NCI-H526 treated with DMSO at 0.1 percent for 48 hours (cell line): ENCODE results near the gene IFNA14.
"Not testable (repeated sequence)": the region's sequence is repeated elsewhere in the genome, so short reads cannot be mapped to it uniquely, and the experiment has no call there.

Source experiments
- DNase-seq: peaks from one replicate; lab custom pipeline; 2025; lab: John Stamatoyannopoulos, UW

The IFNA14 gene

GRCh38 chr9:21239911-21240310 lies at the start of gene IFNA14:
TSS of gene IFNA14 (minus strand) at chr9:21240005. CDS start at chr9:21239935, 70 bp downstream.
- DNase-seq: no peak

GRCh38 chr9:21287280-21287679 lies 47.5 kb upstream of the IFNA14 start:
- no peak for DNase-seq

DNA sequence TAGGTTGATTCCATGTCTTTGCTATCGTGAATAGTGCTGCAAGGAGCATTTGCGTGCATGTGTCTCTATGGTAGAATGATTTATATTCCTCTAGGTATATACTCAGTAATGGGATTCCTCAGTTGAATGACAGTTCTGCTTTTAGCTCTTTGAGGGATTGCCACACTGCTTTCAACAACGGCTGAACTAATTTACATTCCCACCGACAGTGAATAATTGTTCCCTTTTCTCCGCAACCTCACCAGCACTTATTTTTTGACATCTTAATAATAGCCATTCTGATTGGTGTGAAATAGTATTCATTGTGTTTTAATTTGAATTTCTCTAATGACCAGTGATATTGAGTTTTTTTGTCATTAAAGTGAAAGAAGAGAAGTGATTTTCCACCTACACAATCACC lies 46.9 kb upstream of the IFNA14 start:
- DNase-seq: no peak

GRCh38 chr9:21286099-21286498 lies 46.3 kb upstream of the IFNA14 start:
- no peak for DNase-seq

DNA sequence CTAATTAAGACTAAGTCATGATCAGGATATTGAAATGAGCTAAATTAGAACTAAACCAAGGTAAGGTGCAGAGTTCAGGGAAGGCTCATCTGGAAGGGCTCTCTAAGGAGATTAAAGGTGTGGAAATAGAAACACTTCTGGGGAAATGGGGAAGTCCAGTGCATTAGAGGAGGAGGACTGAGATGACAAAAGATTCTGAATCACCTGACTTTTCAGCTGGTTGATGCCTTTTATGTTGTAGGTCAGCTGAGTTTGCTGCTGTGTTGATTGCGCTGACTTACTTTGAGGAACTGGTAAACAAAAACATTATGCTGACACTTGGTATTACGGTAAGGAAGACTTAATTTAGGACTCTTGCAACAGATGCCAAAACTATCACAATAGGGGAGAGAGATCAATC lies 41.5 kb upstream of the IFNA14 start:
- DNase-seq: no peak

DNA sequence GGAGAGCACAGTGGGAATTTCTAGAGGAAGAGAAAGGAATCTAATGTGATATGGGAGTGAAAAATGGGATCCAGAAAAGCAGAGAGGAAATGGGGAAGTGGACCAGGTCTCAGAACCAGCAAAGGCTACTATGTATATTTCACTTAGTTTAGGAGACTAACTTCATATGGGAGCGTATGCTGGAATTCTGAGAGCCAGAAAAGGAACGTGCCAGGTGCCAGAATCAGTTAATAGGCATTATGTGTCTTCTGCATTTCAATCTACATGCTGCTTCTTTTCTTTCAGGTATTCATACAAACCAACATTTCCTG lies 28.5 kb upstream of the IFNA14 start:
- no peak for DNase-seq

DNA sequence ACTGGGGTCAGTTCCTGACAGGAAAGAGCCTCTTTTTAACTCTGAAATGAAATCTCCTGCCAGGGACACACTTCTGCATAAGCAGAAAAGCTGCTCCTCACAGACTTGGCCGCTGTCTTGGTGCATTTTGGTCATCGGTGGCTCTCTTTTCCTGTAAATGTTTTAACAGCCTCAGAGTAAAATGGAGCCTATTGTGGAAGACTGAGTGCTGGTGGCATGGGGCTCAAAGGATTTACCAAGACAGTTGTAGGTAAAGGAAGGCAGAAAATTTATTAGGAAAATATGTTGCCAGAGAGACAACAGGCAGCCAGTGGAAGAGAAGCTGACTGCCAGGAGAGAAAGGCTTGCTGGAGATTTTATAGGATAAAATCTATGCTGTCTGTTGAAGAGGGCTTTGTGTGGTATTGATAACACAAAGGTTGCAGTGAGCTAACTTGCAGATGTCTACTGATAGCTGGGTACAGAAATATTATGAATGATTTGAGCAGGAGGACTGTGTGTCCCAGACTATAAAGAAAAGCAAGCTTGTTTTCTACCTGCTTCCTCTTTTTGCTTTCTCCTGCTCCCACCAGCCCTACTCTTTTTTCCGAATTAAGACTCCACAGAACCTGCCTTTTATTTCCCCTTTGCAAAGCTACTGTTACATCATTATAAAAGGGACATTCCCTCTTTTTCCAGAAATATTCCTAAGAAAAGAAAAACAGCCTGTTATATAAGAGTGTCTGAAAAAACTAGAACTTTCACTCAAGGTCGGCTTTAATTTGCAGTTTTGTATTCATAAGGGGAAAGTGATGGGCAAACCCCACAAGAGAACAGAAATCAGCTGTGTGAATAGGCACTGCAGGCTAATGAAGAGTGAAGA lies 27.9 kb upstream of the IFNA14 start:
- DNase-seq: no peak

DNA sequence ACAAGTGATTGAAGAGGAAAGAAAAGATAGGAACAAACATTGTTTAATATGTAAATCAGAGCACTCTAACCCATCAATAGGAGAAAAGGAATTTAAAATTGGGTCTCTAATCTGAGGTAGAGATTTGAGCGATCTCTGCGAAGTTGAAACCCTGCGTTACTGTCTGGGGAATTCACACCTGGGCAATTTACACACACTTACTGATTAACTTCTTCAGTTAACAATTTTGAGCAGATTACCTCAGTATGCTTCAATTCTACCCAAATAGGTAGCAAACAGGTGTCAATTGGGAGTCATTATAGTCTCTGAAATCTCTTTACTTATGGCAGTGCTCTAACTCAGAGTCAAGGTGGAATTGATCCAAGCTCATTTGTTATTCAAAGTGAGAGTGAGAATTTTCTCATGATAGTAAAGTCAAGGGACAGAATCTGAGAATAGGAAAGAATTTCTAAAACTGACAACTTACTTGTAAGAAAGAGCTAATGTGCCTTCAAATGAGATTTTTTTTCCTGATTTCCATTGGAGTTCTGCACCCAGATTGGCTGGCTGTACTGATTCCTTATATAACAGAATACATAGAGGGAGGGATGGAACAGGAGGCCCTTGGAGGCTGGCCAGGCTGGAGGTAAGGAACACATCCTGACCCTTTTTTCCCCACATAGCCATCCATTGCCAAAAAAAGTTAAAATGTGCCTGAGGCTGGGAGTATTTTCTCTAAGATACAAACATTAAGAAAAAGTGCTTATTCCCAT lies 27.1 kb upstream of the IFNA14 start:
- DNase-seq: no peak

DNA sequence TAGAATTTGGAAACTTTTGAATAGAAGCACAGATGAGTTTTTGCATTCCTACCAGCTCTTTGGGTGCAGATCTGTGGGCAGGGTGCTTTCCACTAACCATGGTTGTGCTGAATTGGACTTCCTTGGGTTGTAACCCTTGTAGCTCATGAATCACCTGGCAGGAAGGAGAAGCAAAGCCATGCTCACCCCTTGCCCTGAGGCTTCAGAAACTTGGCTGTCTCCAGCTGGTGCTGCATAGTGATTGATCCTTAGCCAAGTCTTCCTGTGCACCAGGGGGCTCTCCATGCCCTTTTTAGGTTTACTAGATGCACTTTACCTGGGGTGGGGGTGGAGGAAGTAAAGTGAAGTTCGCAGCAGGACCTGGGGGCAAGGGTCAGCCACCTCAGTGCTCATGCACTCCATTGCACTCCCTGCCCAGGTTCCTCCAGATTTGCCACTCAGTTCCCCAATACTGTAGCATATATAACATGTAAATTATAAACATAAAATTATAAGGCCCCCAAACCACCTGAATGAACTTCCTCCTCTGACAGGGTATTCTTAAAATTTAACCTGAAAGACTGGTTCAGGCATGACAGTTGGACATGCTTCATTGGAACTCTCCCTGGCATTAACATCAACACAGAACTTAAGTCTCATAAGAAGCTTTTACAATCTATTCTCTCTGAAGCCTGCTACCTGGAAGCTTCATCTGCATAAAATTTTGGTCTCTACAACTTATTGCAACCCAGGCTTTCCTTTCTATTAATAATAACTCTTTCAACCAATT lies 25.8 kb upstream of the IFNA14 start:
- DNase-seq: no peak

DNA sequence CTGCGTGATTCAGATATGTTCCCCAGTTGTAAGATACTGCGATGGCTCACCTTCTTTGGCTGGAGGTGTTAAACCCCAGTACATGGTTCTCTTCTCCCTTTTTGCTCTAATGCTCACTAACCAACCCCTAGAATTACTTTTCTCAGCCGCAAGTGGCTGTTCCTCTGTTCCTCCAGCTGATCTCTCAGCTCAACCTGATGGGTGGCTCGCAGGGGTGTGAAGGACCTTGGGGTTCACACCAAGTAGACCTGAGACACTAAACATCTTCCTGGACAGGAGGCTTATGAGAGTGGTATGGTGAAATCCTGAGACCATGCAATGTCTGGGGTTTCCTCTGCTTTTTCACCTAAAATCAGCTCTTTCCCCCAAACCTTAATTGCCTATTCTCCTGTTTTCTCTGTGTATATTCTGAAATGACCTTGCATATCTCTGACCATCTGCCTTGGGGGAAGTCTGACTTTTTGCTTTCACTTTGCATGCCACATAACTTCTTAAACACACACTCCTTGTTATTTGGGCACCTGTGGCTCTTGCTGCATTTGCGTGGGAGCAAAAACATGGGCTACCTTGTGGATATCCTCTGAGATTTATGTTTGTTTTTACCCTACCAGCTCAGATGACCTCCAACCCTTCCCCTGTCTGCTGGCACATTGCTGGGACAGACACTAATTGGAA lies 15.9 kb upstream of the IFNA14 start:
- DNase-seq: no peak

DNA sequence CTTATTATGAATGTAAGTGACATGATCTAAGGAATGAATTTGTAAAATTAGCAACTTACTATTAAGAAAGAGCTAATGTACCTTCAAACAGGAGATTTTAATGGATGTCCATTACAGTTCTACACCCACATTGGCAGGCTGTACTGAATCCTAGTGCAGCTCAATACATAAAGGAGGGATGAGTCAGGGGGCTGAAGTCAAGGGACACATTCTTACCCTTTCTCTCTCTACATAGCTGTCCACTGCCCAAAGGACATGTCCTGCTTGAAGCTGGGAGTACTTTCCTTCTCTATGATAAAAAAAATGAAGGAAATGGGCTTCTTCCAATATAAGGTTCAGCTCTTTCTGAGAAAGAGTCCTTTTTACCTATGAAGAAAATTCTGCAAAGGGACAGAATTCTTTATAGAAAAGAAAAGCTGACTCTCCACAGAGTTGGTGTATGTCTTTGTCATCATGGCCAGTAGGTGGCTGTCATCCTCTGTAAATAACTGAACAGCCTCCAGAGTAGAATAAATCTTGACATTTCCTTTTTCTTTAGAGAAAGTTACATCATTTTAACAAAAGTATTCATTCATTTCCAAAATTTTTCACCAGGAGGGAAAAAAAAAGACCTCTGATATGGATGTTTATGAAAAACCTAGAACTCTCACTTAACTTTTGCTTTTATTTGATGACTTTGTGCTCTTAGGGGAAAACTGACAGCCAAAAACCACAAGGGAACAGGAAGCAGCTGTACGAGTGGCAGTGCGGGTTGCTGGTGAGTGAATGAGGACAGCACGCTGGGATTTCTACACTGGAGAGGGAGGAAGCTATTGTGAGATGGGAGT lies 13.1 kb upstream of the IFNA14 start:
- DNase-seq: no peak

GRCh38 chr9:21251638-21252037 lies 11.8 kb upstream of the IFNA14 start:
- DNase-seq: no peak

DNA sequence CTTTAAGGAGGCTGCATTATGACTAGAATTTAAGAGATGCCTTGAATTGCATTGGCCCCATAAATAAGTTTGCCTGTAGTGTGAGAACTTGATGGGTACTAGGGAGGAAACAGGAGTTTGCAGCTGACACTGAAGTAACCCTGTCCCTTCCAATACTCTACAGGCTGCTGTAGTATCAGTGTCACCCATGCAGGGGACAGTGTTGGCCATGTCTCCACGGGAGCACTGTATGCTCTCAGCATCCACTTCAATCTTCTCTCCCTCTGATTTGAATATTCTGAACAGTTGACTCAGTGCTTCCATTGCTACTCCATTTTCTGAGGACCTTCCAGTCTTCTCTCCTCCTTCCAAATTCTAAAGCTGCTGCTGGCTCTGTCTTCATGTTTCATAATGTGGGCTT lies 11.4 kb upstream of the IFNA14 start:
- DNase-seq: no peak

GRCh38 chr9:21244836-21245235 lies 5.0 kb upstream of the IFNA14 start:
- DNase-seq: no peak

DNA sequence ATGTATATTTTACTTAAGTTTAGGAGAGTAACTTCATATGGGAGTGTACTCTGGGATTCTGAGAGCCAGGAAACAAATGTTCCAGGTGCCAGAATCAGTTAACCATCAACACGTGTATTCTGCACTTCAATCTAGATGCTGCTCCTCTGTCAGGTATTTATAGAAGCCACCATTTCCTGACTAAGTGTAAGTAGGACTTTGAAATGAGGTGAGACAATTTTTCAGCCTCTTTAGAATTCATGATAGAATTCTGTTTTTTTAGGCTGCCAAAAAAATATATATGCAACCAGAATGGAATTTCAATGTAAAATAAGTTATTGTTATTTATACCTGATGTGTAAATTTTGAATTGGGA lies 3.5 kb downstream of the IFNA14 start:
- not testable (repeated sequence) for DNase-seq

DNA sequence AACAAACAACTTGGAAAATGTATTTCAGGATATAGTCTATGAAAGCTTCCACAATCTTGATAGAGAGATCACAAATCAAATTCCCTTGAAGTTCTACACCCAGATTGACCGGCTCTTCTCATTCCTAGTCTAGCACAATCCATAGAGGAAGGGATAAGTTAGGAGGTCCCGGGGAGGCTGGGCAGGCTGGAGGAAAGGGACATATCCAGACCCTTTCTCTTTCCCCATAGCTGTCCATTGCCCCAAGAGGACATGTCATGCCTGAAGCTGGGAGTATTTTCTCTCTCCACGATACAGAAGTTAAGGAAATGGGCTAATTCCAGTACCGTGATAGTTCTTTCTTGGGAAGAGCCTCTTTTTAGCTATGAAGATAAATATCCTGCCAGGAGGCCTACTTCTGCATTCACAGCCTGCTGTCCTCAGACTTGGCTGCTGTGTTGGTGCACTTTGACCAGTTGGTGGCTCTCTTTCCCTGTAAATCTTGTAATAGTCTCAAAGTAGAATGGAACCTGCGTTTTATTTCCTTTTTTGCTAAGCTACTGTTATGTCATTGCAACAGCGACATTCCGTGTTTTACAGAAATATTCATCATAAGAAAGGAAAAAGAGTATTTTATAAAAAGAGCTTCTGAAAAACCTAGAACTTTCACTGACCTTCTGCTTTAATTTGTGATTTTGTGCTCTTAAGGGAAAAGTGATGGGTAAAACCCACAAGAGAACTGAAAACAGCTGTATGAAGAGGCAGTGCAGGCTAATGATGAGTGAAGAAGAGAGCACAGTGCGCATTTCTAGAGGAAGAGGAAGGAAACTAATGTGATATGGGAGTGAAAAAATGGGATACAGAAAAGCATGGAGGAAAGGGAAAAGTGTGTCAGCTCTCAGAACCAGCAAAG lies 4.1 kb downstream of the IFNA14 start:
- peak; percentile 18 for DNase-seq

DNA sequence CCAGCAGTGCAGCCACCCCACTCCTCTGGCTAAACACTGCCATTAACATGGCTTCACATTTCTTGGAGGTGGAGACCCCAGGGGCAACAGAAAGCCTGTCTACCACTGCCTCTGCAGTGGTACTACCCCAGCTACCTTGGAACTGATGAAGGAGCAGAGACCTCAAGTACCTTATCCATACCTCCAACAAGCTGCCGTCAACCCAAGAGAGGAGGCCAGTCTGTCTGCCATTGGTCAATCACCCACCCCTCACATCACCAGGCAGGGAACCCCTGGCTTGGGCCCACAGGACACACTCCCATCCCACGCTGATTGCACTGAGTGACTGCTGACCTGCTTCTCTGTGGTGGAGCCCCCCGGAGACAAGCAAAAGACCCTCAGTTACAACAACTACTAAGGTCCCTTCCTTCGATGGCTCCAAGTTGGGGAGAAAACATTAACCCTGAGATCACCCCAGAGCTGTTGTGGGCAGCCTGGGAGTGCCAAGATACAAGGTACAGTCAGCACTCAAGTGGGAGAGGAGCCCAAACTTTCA lies 5.6 kb downstream of the IFNA14 start:
- no peak for DNase-seq

GRCh38 chr9:21233258-21233657 lies 6.5 kb downstream of the IFNA14 start:
- no peak for DNase-seq

- DNase-seq: no peak
These were observed 11.7 kb downstream of the IFNA14 start, which contains the start of gene IFNA17 for GRCh38 chr9:21228122-21228521. TSS of gene IFNA17 (minus strand) at chr9:21228222. CDS start at chr9:21228173, 49 bp downstream.

- DNase-seq: not testable (repeated sequence)
These were observed 22.6 kb downstream of the IFNA14 start, which contains the start of gene IFNA16 for GRCh38 chr9:21217211-21217610. TSS of gene IFNA16 (minus strand) at chr9:21217311. CDS start at chr9:21217305, 6 bp downstream.
